Nephron progenitor cell (in vitro differentiated cells): ENCODE results near the gene ZNHIT1.
"Not testable (repeated sequence)": the region's sequence is repeated elsewhere in the genome, so short reads cannot be mapped to it uniquely, and the experiment has no call there.

Experiments
- DNase-seq: peaks from one replicate; pipeline ENCODE4 v3.0.0; 2021
- H3K27ac Mint-ChIP-seq: 2 replicates; pipeline ENCODE4 v1.8.0; 2021; ENCODE audit warnings: mild to moderate bottlenecking, moderate library complexity, mixed read lengths
- H3K27me3 Mint-ChIP-seq: 2 replicates; pipeline ENCODE4 v1.8.0; 2021; ENCODE audit warnings: mild to moderate bottlenecking, low read depth, mixed read lengths; ENCODE audit not compliant: poor library complexity
- H3K36me3 Mint-ChIP-seq: 2 replicates; pipeline ENCODE4 v1.8.0; 2021; ENCODE audit warnings: low read depth, mixed read lengths
- H3K4me1 Mint-ChIP-seq: 2 replicates; pipeline ENCODE4 v1.8.0; 2021; ENCODE audit warnings: mixed read lengths
- H3K4me3 Mint-ChIP-seq: 2 replicates; pipeline ENCODE4 v1.8.0; 2021; ENCODE audit warnings: mild to moderate bottlenecking, moderate library complexity, mixed read lengths
- H3K9me3 Mint-ChIP-seq: 2 replicates; pipeline ENCODE4 v1.8.0; 2021; ENCODE audit warnings: mild to moderate bottlenecking, moderate library complexity, mixed read lengths
- CTCF ChIP-seq: fragments of 200-600 bp; sonication (generic); IDR thresholded peaks from 2 replicates; pipeline ENCODE4 v1.5.0; 2021; ENCODE audit warnings: antibody characterized with exemption

ZNHIT1 gene

GRCh38 chr7:101186194-101186593, 31.8 kb upstream of the ZNHIT1 start:
- H3K36me3 Mint-ChIP-seq: no peaks in the 10 kb centered on the region
- peaks cover 10% of the 10 kb centered on the region for H3K4me1 Mint-ChIP-seq
- peaks cover 6% of the 10 kb centered on the region for H3K9me3 Mint-ChIP-seq

GRCh38 chr7:101186844-101187428, 31.0 kb upstream of the ZNHIT1 start:
- H3K27ac Mint-ChIP-seq: no peak overlapping the region
- H3K27me3 Mint-ChIP-seq: peaks cover 57% of the 10 kb centered on the region
- peaks cover 6% of the 10 kb centered on the region for H3K9me3 Mint-ChIP-seq
- H3K36me3 Mint-ChIP-seq: no peaks in the 10 kb centered on the region
- no peak overlapping the region for H3K4me3 Mint-ChIP-seq
- peaks cover 13% of the 10 kb centered on the region for H3K4me1 Mint-ChIP-seq
- TF ChIP-seq CTCF: no peak
- no peak for DNase-seq

More at GRCh38 chr7:101186194-101186593, 31.8 kb upstream of the ZNHIT1 start:
- no peak for TF ChIP-seq CTCF
- Mint-ChIP-seq H3K4me3 (no peak overlapping the region), H3K27me3 (peaks cover 59% of the 10 kb centered on the region), H3K27ac (no peak overlapping the region)
- DNase-seq: no peak

- peaks cover 4% of the 10 kb centered on the region for H3K4me1 Mint-ChIP-seq
These were observed 28.9 kb upstream of the ZNHIT1 start for GRCh38 chr7:101189109-101189508.

DNA sequence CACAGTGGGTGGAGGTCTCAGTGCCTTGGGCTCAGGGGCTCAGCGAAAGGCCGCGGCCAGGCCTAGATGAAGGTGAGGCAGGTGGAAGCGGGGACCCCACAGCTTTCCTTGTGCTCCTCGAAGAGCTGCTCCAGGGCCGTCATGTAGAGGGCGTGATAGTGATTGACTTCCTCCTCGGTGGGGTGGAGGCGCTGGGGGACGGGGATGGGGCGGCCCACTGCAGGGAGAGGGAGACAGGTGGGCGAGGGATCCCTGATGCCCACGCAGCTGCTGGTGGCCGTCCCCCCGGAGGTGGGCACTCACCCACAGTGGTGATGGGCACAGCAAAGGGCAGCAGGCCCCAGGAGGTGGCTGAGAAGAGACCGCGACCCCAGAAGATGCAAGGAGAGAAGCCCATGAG, 22.1 kb upstream of the ZNHIT1 start:
- Mint-ChIP-seq H3K27ac (no peak overlapping the region), H3K36me3 (no peaks in the 10 kb centered on the region), H3K9me3 (no peaks in the 10 kb centered on the region), H3K27me3 (peaks cover 59% of the 10 kb centered on the region), H3K4me1 (peaks cover 12% of the 10 kb centered on the region), H3K4me3 (no peak overlapping the region)
- no peak for TF ChIP-seq CTCF
- DNase-seq: no peak

More at GRCh38 chr7:101189109-101189508, 28.9 kb upstream of the ZNHIT1 start:
- Mint-ChIP-seq H3K9me3 (no peaks in the 10 kb centered on the region), H3K27me3 (peaks cover 58% of the 10 kb centered on the region), H3K36me3 (no peaks in the 10 kb centered on the region), H3K27ac (no peak overlapping the region), H3K4me3 (no peak overlapping the region)
- TF ChIP-seq CTCF: no peak
- DNase-seq: no peak

GRCh38 chr7:101197991-101198390, 20.0 kb upstream of the ZNHIT1 start:
- H3K4me1 Mint-ChIP-seq: peaks cover 15% of the 10 kb centered on the region
- H3K9me3 Mint-ChIP-seq: no peaks in the 10 kb centered on the region
- TF ChIP-seq CTCF: no peak
- H3K27me3 Mint-ChIP-seq: peaks cover 68% of the 10 kb centered on the region
- H3K36me3 Mint-ChIP-seq: no peaks in the 10 kb centered on the region
- no peak overlapping the region for H3K27ac Mint-ChIP-seq
- DNase-seq: no peak
- no peak overlapping the region for H3K4me3 Mint-ChIP-seq

DNA sequence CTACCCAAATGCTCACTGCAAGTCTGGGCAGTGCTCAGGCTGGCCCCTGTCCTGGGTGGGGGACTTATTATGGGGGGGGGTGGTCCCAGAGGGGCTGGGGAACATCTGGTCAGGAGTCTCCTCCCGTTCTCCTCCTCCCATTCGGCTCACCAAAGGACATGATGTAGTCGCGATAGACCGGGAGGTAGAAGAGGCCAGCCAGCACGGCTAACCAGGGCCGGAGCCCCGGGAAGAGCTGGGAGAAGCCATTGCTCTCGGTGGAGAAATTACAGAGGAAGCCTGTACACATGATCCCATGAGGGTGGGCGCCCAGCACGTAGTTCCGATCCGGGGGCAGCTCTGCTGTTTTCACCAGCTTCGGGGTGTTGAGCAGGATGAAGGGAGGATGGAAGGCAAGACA, 19.5 kb upstream of the ZNHIT1 start:
- Mint-ChIP-seq H3K27ac (no peak overlapping the region), H3K9me3 (no peaks in the 10 kb centered on the region), H3K27me3 (peaks cover 70% of the 10 kb centered on the region), H3K4me3 (no peak overlapping the region), H3K4me1 (peaks cover 15% of the 10 kb centered on the region), H3K36me3 (no peaks in the 10 kb centered on the region)
- no peak for DNase-seq
- TF ChIP-seq CTCF: no peak

DNA sequence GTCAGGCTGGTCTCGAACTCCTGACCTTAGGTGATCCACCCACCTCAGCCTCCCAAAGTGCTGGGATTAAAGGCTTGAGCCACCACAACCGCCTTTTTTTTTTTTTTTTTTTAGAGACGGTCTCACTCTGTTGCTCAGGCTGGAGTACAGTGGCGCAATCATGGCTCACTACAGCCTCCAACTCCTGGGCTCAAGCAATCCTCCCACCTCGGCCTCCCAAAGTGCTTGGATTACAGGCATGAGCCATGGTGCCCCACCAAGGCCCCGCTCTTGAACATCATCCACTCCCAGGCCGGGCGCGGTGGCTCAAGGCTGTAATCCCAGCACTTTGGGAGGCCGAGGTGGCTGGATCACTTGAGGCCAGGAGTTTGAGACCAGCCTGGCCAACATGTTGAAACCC, 18.4 kb upstream of the ZNHIT1 start:
- Mint-ChIP-seq H3K4me1 (peaks cover 15% of the 10 kb centered on the region), H3K27me3 (peaks cover 70% of the 10 kb centered on the region)
- not testable (repeated sequence) for H3K27ac Mint-ChIP-seq, H3K9me3 Mint-ChIP-seq, H3K36me3 Mint-ChIP-seq, H3K4me3 Mint-ChIP-seq, DNase-seq
